ENCODE results near the gene CD3E. TPM values are rescaled to one million over a fixed set of nuclear protein-coding genes. Genes with fewer than 3 reads are reported as not detected.

CD3E gene
- not detected in 2 replicates for total RNA-seq

GRCh38 chr11:118304568-118305248, at the start of gene CD3E:
Gene CD3E, plus strand, starts transcription at chr11:118304730. Its CDS starts 223 bp downstream, at chr11:118304953.

GRCh38 chr11:118263695-118264568, 40.6 kb upstream of the CD3E start, which contains the start of gene MPZL2:
Gene MPZL2, minus strand, starts transcription at chr11:118264297. Its CDS starts 144 bp downstream, at chr11:118264153.

GRCh38 chr11:118342503-118343161, 38.1 kb downstream of the CD3E start, which contains the start of gene CD3D:
Gene CD3D, minus strand, starts transcription at chr11:118342705. Its CDS starts 98 bp downstream, at chr11:118342607.

GRCh38 chr11:118343981-118344515, 39.5 kb downstream of the CD3E start, which contains the start of gene CD3G:
Gene CD3G, plus strand, starts transcription at chr11:118344344. Its CDS starts 80 bp downstream, at chr11:118344424.

DNA sequence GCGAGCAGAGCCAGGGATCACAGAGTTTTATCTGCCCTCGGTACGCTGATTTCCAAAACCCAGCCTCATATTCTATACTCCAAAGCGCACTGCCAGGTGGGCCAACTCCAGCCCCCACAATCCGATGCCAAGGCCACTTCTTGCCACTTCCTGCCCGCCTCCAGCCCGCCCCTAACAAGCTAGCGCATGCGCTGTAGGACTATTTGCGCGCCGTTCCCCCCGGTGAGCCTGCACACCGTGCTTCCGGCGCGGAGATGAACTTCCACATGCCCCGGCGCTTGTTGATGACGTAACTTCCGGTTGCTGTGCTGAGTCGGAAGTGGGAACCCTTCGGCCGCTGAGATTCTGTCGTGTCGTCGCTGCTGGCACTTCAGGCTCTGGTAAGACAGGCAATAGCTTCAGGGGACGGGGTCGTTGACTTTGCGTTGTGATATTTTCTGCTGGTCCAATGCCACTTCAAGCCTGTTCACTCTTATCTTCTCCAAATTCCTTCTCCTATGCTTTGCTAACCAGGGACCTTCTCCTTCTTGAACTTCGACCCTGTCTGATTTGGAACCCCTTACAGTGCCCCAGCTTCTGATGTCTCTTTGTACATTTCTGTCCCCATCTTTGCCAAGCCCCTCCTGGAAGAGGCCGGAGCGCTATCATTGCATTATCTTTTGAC, 54.9 kb downstream of the CD3E start, which contains the start of gene UBE4A:
UBE4A (plus strand) TSS at position 306 of the 664 bp plus-strand sequence. CDS start 5,481 bp downstream, outside the sequence.

Other genes with a start within 250 kb of the CD3E start
- gene TMPRSS4, start 227.7 kb upstream of the CD3E start, total RNA-seq, result not detected in 2 replicates
- gene SMIM35, start 217.8 kb upstream of the CD3E start, total RNA-seq, result not detected in 2 replicates
- not detected in 2 replicates for gene SCN4B, start 151.9 kb upstream of the CD3E start, total RNA-seq
- 0.09 TPM in 1 of 2 replicates, not detected in the other for gene SCN2B, start 128.1 kb upstream of the CD3E start, total RNA-seq
- not detected in 2 replicates for gene JAML, start 79.7 kb upstream of the CD3E start, total RNA-seq
- 0.17 and 0.82 TPM in 2 replicates for gene MPZL3, start 52.4 kb upstream of the CD3E start, total RNA-seq
- not detected in 2 replicates for gene MPZL2, start 40.4 kb upstream of the CD3E start, total RNA-seq
- not detected in 2 replicates for gene CD3D, start 38.0 kb downstream of the CD3E start, total RNA-seq
- not detected in 2 replicates for gene CD3G, start 39.6 kb downstream of the CD3E start, total RNA-seq
- gene UBE4A, start 54.9 kb downstream of the CD3E start, total RNA-seq, result 29.8 and 30.5 TPM in 2 replicates
- gene ATP5MG, start 96.9 kb downstream of the CD3E start, total RNA-seq, result 46.9 and 55.3 TPM in 2 replicates
- 8.8 and 15.6 TPM in 2 replicates for gene KMT2A, start 131.8 kb downstream of the CD3E start, total RNA-seq
- 0.26 TPM in 1 of 2 replicates, not detected in the other for gene TTC36, start 222.7 kb downstream of the CD3E start, total RNA-seq
- gene TMEM25, start 226.5 kb downstream of the CD3E start, total RNA-seq, result 10.3 and 13.1 TPM in 2 replicates